Mesendoderm (in vitro differentiated cells): ENCODE measurements around the gene RHD. TPM values are rescaled to one million over a fixed set of nuclear protein-coding genes. Genes with fewer than 3 reads are reported as not detected.
"Not testable (repeated sequence)": the region's sequence is repeated elsewhere in the genome, so short reads cannot be mapped to it uniquely, and the experiment has no call there.

Experiments
- DNase-seq: peaks from one replicate; pipeline ENCODE4 v3.0.0; 2013
- H2AK5ac ChIP-seq: 2 replicates; pipeline ENCODE4 v1.6.1; 2013; ENCODE audit warnings: low read length, inconsistent platforms
- H2BK120ac ChIP-seq: 2 replicates; pipeline ENCODE4 v1.6.1; 2013; ENCODE audit warnings: low read depth, mild to moderate bottlenecking, low read length, moderate library complexity, mixed read lengths
- H2BK15ac ChIP-seq: replicated peaks from 2 replicates; pipeline ENCODE4 v1.6.1; 2013; ENCODE audit warnings: low read depth, mild to moderate bottlenecking, moderate library complexity
- H2BK5ac ChIP-seq: 2 replicates; pipeline ENCODE4 v1.6.1; 2013; ENCODE audit warnings: low read length, inconsistent platforms
- H3K18ac ChIP-seq: 2 replicates; pipeline ENCODE4 v1.6.1; 2013; ENCODE audit warnings: mild to moderate bottlenecking, low read length, mixed read lengths
- H3K23ac ChIP-seq: one replicate; pipeline ENCODE4 v1.6.1; 2013; ENCODE audit warnings: low read length
- H3K27ac ChIP-seq: 2 replicates; pipeline ENCODE4 v1.5.1; 2013; ENCODE audit warnings: low read depth, mild to moderate bottlenecking, inconsistent platforms, low read length, moderate library complexity
- H3K27me3 ChIP-seq: 2 replicates; pipeline ENCODE4 v1.6.1; 2013; ENCODE audit warnings: low read length, control low read depth, mild to moderate bottlenecking, inconsistent platforms; ENCODE audit not compliant: insufficient read depth, poor library complexity
- H3K36me3 ChIP-seq: 2 replicates; pipeline ENCODE4 v1.6.1; 2013; ENCODE audit warnings: low read length, inconsistent platforms; ENCODE audit not compliant: control insufficient read depth, insufficient read depth
- H3K4ac ChIP-seq: one replicate; pipeline ENCODE4 v1.6.1; 2013; ENCODE audit warnings: low read depth, mild to moderate bottlenecking, low read length, moderate library complexity
- H3K4me1 ChIP-seq: 2 replicates; pipeline ENCODE4 v1.6.1; 2013; ENCODE audit warnings: low read depth, low read length, inconsistent platforms; ENCODE audit not compliant: control insufficient read depth
- H3K4me2 ChIP-seq: 2 replicates; pipeline ENCODE4 v1.6.1; 2013; ENCODE audit warnings: low read length
- H3K4me3 ChIP-seq: 2 replicates; pipeline ENCODE4 v1.5.1; 2013; ENCODE audit warnings: mild to moderate bottlenecking, low read length
- H3K56ac ChIP-seq: one replicate; pipeline ENCODE4 v1.6.1; 2013; ENCODE audit warnings: low read length
- H3K79me1 ChIP-seq: 2 replicates; pipeline ENCODE4 v1.6.1; 2013; ENCODE audit warnings: low read length, inconsistent platforms
- H3K79me2 ChIP-seq: 2 replicates; pipeline ENCODE4 v1.6.1; 2013; ENCODE audit warnings: mild to moderate bottlenecking, low read length; ENCODE audit not compliant: control insufficient read depth, insufficient read depth
- H3K9ac ChIP-seq: 2 replicates; pipeline ENCODE4 v1.6.1; 2013; ENCODE audit warnings: low read length, inconsistent platforms
- H4K5ac ChIP-seq: one replicate; pipeline ENCODE4 v1.6.1; 2013; ENCODE audit warnings: low read length
- H4K8ac ChIP-seq: one replicate; pipeline ENCODE4 v1.6.1; 2013; ENCODE audit warnings: low read depth, mild to moderate bottlenecking, control low read depth, low read length, moderate library complexity
- WGBS: extraction: QIAGEN DNeasy Blood & Tissue Kit; methylation state at CpG from one replicate; pipeline ENCODE4 v1.1.7; 2013; ENCODE audit warnings: low lambda C conversion rate, missing lambda C conversion rate; ENCODE audit not compliant: insufficient coverage; ENCODE audit errors: extremely low coverage; 5-methylcytosine and 5-hydroxymethylcytosine counted together
- polyA plus RNA-seq, 2 experiments: library from polyadenylated mRNA; stranded (reverse); fragments of 200-250 nt; gene quantifications; one replicate each; pipeline ENCODE4 v1.2.3, GENCODE V29; 2013

Gene RHD
- not detected for polyA plus RNA-seq (2013, experiment 1 of 2)
- not detected for polyA plus RNA-seq (2013, experiment 2 of 2)

DNA sequence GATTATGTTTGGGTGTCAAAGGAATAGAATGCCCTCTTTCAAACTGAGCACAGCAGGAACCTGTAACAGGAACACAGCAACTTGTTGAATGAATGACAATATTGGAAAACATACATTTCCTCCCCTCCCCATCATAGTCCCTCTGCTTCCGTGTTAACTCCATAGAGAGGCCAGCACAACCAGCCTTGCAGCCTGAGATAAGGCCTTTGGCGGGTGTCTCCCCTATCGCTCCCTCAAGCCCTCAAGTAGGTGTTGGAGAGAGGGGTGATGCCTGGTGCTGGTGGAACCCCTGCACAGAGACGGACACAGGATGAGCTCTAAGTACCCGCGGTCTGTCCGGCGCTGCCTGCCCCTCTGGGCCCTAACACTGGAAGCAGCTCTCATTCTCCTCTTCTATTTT lies at the start of gene RHD:
RHD (plus strand) TSS at position 272 of the 400 bp plus-strand sequence; CDS start at position 311, 39 bp downstream.
- H3K36me3 ChIP-seq, H3K4me1 ChIP-seq, H3K27me3 ChIP-seq, H3K4me3 ChIP-seq, H3K27ac ChIP-seq, H2AK5ac ChIP-seq, H3K4me2 ChIP-seq, H3K18ac ChIP-seq, H3K79me2 ChIP-seq, H2BK120ac ChIP-seq, H2BK15ac ChIP-seq, H3K23ac ChIP-seq, DNase-seq, H3K9ac ChIP-seq, H4K8ac ChIP-seq, H2BK5ac ChIP-seq, H3K56ac ChIP-seq, H3K4ac ChIP-seq, H4K5ac ChIP-seq, H3K79me1 ChIP-seq: not testable (repeated sequence)
- no CpG with 5 or more reads among the region's 8 CpGs for WGBS

DNA sequence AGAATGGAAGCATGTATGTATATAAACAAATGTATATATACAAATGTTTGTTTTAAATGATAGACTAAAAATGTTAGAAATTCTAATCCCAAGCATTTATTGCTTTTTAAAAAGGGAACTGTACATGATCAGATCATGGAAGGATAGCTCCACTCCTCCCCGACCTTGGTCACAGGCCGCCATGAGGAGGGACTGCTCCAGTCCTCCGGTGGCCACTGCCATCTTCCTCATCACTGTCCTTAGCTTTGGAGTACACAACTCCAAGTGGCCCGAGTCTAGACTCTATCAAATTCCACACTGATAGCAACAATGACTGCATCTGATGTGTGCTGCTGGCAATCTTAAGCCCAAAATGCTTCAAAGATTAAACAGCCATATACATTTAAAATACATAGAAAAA lies 49.7 kb upstream of the RHD start:
- Histone ChIP-seq H4K8ac (no peak overlapping the region), H3K4me2 (no peak overlapping the region), H3K4me1 (no peaks in the 10 kb centered on the region), H3K23ac (no peak overlapping the region), H2AK5ac (no peak overlapping the region), H2BK15ac (no peak overlapping the region), H3K56ac (no peak overlapping the region), H3K4ac (no peak overlapping the region), H3K36me3 (peaks cover 1% of the 10 kb centered on the region), H3K9ac (no peak overlapping the region), H2BK5ac (no peak overlapping the region), H3K4me3 (no peak overlapping the region), H3K27ac (no peak overlapping the region), H4K5ac (no peak overlapping the region), H2BK120ac (no peak overlapping the region), H3K79me2 (no peaks in the 10 kb centered on the region), H3K79me1 (no peaks in the 10 kb centered on the region), H3K18ac (no peak overlapping the region), H3K27me3 (no peaks in the 10 kb centered on the region)
- no CpG with 5 or more reads among the region's 4 CpGs for WGBS
- DNase-seq, result no peak

- no peak overlapping the region for H3K27ac ChIP-seq
- H3K4me3 ChIP-seq, result no peak overlapping the region
- H2AK5ac ChIP-seq, result no peak overlapping the region
- H3K79me1 ChIP-seq, result no peaks in the 10 kb centered on the region
- no peak overlapping the region for H4K5ac ChIP-seq
- DNase-seq, result no peak
- no peaks in the 10 kb centered on the region for H3K79me2 ChIP-seq
- no peak overlapping the region for H3K18ac ChIP-seq
- H3K23ac ChIP-seq, result no peak overlapping the region
- H3K56ac ChIP-seq, result no peak overlapping the region
- H2BK120ac ChIP-seq, result no peak overlapping the region
- H3K9ac ChIP-seq, result no peak overlapping the region
- no peak overlapping the region for H2BK15ac ChIP-seq
- WGBS, result no CpG with 5 or more reads among the region's 3 CpGs
- H3K36me3 ChIP-seq, result peaks cover 1% of the 10 kb centered on the region
- no peak overlapping the region for H2BK5ac ChIP-seq
- H3K27me3 ChIP-seq, result no peaks in the 10 kb centered on the region
- H3K4me2 ChIP-seq, result no peak overlapping the region
- no peak overlapping the region for H3K4ac ChIP-seq
- no peaks in the 10 kb centered on the region for H3K4me1 ChIP-seq
- H4K8ac ChIP-seq, result no peak overlapping the region
Measured at GRCh38 chr1:25223471-25223870, 48.8 kb upstream of the RHD start.

DNA sequence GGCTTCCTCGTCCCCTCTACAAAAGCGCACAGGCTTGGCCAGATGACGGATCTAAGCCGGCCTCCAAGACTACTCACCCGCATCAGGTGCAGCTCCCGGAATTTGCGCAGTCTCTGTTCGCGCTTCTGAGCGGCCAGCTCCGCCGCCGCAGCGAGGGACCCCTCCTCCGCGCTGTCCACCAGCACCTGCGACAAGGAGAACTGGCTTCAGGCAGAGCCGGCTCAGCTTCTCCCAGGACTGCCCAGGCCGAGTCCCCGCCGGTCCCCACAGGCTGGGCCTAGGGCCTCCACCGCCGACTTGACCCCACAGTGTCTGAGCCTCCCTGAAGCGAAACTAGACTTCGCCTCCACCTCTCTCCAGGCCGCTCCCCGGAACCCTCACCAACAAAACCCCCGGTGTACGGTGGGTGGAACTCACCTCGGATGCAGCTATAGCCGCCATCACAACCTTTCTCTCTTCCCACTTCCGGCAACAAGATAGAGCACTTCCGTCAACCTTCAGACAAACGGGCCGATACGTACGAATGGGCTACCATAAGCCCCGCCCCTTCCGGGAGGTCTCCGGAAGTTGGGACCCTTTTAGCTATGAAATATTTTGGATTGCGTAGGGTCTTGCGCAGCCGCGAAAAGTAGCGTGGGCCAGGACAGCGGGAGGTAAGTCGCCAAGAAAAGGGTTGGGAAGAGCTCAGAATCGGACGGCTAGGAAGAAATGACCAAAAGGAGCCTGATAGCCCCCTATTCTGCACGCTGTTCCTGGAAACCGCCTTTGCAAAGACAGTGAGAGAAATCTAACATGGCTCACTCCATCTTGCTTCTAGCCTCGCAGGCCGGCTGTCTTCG lies 40.1 kb upstream of the RHD start, which contains the start of gene SYF2:
SYF2 (minus strand) TSS at position 476 of the 839 bp plus-strand sequence; CDS start at position 441, 35 bp downstream.
- DNase-seq, result peak; percentile 98
- peak within 1 kb of the TSS; percentile 83 for H2AK5ac ChIP-seq

GRCh38 chr1:25232866-25233784 lies 39.2 kb upstream of the RHD start:
- Histone ChIP-seq H3K4me2 (peak overlapping the region; percentile 72), H3K4me1 (peaks cover 2% of the 10 kb centered on the region), H2BK5ac (peak overlapping the region; percentile 78), H3K79me1 (peaks cover 11% of the 10 kb centered on the region), H2BK120ac (no peak overlapping the region), H3K18ac (peak overlapping the region; percentile 35), H3K27me3 (no peaks in the 10 kb centered on the region), H3K4me3 (peak overlapping the region; percentile 95), H3K56ac (peak overlapping the region; percentile 96), H2BK15ac (no peak overlapping the region), H3K79me2 (peaks cover 9% of the 10 kb centered on the region), H3K36me3 (no peaks in the 10 kb centered on the region), H4K5ac (peak overlapping the region; percentile 86), H3K27ac (peak overlapping the region; percentile 79), H2AK5ac (peak overlapping the region; percentile 83), H4K8ac (no peak overlapping the region), H3K4ac (peak overlapping the region; percentile 4), H3K9ac (peak overlapping the region; percentile 94), H3K23ac (no peak overlapping the region)
- peak; percentile 98 for DNase-seq
- no CpG with 5 or more reads among the region's 13 CpGs for WGBS

More for the DNA sequence above, 40.1 kb upstream of the RHD start, which contains the start of gene SYF2:
- Histone ChIP-seq H3K4me3 (peak within 1 kb of the TSS; percentile 95), H3K79me1 (peaks cover 11% of the 10 kb centered on the region), H3K9ac (peak within 1 kb of the TSS; percentile 94), H3K4me1 (peaks cover 2% of the 10 kb centered on the region), H2BK120ac (no peak within 1 kb of the TSS), H3K36me3 (no peaks in the 10 kb centered on the region), H4K8ac (no peak within 1 kb of the TSS), H4K5ac (peak within 1 kb of the TSS; percentile 86), H3K4ac (peak within 1 kb of the TSS; percentile 4), H3K27ac (peak within 1 kb of the TSS; percentile 79), H3K23ac (no peak within 1 kb of the TSS), H3K4me2 (peak within 1 kb of the TSS; percentile 99), H3K18ac (peak within 1 kb of the TSS; percentile 35), H2BK5ac (peak within 1 kb of the TSS; percentile 78), H3K56ac (peak within 1 kb of the TSS; percentile 96), H2BK15ac (no peak within 1 kb of the TSS), H3K27me3 (no peaks in the 10 kb centered on the region), H3K79me2 (peaks cover 9% of the 10 kb centered on the region)
- no CpG with 5 or more reads among the region's 54 CpGs for WGBS
